Cortex of kidney (tissue), 1 donor: ENCODE data around the gene VPS13D.

Source experiments
- DNase-seq: peaks from one replicate; lab custom pipeline; 2025; lab: John Stamatoyannopoulos, UW

Gene VPS13D

GRCh38 chr1:12488666-12489354 is 259.0 kb downstream of the VPS13D start:
- no peak for DNase-seq

DNA sequence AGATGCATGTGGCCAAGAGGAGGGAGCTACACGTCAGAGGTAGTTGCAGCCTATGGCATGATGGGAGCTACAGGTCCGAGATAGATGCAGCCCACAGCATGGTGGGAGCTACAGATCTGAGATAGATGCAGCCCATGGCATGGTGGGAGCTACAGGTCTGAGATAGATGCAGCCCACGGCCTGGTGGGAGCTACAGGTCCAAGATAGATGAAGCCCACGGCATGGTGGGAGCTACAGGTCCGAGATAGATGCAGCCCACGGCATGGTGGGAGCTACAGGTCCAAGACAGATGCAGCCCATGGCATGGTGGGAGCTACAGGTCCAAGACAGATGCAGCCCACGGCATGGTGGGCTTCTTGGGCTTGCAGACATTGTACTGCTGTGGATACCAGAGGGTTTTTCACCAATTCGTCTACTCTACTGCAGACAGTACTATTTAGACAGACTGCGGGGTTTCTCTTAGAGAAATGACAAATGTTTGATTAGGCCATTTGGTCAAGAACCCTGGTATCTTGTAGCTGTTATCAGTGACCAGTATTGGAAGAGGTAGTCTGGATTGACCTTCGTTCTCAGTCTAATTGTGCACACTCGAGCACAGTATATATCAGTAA is 260.8 kb downstream of the VPS13D start:
- DNase-seq, result no peak

- no peak for DNase-seq
These were observed 261.8 kb downstream of the VPS13D start for GRCh38 chr1:12491656-12492055.

GRCh38 chr1:12495725-12496124 is 265.9 kb downstream of the VPS13D start:
- no peak for DNase-seq

GRCh38 chr1:12496154-12496961 is 266.5 kb downstream of the VPS13D start:
- DNase-seq, result no peak

DNA sequence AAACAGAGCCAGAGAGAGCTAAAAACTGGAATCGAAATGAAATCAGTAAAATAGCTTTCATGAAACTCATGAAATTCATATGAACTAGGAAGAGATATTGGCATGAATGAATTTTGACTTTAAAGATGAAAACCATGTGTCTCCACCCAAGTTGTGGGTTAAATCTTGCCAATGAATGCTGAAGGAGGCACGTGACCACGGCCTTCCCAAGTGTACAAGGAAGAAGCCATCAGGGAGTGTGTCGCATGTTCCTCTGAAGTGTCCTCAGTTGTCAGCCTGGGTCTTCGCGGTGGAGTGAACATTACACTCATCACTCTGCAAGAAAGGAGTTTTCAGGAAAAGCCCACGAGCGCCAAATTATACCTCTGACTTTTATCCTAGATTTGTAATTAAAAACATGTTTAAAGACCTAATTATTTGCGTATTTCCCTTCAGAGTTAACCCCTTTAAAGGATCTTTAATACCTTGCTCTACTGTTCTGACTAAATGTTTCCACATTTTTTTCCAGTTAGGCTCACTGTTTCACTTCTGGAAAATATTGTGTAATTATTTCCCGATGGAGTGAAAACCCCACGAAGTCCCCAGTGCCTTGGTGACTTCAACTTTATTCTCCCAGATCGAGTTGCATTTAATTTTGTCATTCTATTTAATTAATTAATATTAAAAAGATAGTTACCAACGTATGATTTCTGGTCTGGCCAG is 269.9 kb downstream of the VPS13D start:
- DNase-seq, result no peak

- no peak for DNase-seq
These were observed 271.8 kb downstream of the VPS13D start for GRCh38 chr1:12501661-12502060.

GRCh38 chr1:12502336-12503109 is 272.7 kb downstream of the VPS13D start:
- DNase-seq, result no peak

GRCh38 chr1:12503709-12504108 is 273.9 kb downstream of the VPS13D start:
- no peak for DNase-seq

- no peak for DNase-seq
These were observed 274.8 kb downstream of the VPS13D start for GRCh38 chr1:12504601-12505000.

DNA sequence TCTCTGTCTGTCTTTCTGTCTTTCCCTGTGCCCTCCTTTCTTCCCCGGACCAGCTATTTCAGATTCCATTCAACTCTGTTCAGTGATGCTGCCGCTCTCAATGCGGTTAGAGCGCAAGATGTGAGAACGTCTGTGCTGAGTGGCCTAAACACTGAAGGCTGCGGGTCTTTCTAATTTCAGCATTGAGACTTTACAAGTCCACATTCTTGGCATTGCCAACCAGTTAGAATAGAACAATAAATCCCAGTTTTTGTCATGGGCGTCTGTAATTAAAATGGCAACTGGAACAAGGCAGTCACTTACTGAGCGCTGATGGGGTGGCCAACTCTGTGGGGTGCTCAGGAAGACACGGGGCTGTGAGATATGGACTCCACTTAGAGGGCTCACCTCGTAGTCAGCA is 275.4 kb downstream of the VPS13D start:
- DNase-seq, result no peak

DNA sequence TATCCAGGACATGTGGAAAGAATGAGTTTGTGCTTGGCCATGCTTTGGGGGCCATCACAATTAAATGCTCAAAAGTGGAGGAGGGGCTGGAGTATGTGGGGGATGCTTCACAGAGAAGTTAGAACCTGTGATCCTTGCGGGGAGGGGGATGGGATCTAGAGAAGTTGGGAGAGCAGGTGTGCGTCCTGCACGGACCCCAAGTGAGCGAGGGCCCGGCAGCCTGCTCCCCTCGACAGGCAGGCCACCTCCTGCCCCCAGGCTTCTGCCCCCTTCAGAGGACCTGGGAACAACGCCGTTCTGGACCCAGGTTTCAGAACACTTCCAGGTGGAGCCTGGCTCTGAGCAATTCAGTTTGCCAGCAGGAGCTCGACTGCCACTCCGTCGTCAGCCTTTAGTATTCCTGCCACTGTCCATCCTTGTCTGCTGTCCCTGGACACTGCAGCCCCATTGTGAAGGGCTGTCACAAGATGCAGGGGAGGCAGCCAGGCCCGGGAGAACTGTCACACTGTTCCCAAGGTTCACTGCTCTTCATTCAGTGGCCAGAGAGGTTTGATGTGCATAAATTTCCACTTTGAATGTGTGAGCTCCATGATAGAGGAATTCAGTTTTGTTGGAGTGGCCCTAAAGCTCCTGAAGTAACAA is 275.9 kb downstream of the VPS13D start:
- DNase-seq, result no peak

DNA sequence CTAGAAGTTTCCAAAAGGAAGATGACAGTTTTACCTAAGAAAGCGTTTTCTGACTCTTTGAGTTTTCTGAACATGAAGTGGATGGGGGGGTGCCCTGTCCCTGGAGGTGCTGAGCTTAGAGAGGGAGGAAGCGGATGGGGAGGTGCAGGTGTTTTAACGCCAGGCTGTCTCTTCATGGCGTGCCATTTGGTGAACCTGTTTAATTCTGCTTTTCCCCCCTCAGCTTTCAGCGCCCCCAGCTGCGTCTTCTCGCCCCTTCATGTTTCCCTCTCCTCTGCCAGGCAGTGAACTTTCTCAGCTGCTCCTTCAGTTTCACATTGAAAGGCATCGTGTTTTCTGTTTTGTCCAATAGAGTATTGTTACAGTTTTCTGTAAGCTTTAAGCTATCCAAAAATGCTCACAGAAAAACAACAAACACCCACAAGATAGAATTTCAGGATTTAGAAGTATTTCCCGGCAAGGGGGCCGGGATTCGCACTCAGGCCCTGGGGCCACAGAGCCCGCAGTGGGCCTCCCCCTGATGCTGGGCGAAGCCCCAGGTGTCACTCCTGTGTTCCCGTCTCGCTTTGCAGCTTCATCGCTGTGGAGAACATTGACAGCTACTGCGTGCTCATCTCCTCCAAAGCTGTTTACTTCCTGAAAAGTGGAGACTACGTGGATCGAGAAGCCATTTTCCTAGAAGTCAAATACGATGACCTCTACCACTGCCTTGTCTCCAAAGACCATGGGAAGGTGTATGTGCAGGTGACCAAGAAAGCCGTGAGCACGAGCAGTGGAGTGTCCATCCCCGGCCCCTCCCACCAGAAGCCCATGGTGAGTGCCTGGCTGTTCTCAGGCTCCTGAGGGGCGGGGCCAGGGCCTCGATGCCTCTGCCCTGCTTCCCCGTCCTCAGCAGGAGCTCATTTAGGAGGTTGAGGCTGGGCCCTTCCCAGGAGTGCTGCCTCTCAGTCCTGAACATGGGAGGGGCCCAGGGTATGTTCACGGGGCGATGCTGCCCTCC is 276.8 kb downstream of the VPS13D start:
- no peak for DNase-seq

DNA sequence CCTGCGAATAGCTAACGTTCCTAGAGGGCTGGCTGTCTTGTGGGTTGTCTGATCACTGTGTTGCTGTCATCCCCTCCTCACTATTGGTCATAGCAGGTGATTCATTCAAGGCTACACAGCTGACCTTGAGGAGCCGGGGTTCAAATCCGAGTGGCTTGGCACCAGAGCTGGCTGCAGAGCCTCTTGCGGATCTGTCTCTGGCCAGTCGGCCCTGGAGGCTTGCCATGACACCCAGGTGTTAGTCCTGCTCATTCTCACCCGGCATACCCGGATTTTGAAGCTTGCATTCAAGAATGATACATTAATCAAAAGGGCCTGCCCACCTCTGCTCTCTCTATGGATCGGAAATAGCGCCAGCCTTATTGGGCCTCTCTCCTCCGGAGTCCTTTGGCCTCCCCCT is 277.8 kb downstream of the VPS13D start:
- DNase-seq, result no peak

- DNase-seq, result no peak
These were observed 279.0 kb downstream of the VPS13D start for GRCh38 chr1:12508849-12509248.

- no peak for DNase-seq
These were observed 281.3 kb downstream of the VPS13D start for GRCh38 chr1:12511128-12511484.

- DNase-seq, result no peak
These were observed 282.0 kb downstream of the VPS13D start for GRCh38 chr1:12511516-12512468.

- DNase-seq, result no peak
These were observed 283.4 kb downstream of the VPS13D start for GRCh38 chr1:12513181-12513580.

- no peak for DNase-seq
These were observed 284.8 kb downstream of the VPS13D start for GRCh38 chr1:12514590-12514989.
